Measurements from ENCODE around the gene DERA.

The DERA gene

DNA sequence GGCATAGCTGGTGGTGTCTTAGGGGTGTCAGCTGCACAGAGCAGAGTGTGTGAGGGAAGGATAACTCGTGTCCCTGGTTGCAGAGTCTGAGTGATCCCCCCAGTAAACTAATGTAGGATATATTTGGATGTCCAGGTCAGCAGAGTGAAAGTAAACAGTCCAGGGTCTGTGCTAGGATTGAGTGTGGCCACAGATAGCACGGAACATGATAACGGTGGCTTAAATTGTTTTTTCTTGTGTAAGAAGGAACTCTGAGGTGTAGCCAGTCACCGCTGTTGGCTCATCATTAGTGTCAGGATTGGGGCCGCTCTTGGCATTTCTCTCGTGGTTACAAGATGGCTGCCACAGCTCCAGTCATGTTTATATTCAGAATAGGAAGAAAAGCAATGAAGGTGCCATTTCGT is 97.3 kb downstream of the DERA start:
- TF ChIP-seq, protein P1, sequence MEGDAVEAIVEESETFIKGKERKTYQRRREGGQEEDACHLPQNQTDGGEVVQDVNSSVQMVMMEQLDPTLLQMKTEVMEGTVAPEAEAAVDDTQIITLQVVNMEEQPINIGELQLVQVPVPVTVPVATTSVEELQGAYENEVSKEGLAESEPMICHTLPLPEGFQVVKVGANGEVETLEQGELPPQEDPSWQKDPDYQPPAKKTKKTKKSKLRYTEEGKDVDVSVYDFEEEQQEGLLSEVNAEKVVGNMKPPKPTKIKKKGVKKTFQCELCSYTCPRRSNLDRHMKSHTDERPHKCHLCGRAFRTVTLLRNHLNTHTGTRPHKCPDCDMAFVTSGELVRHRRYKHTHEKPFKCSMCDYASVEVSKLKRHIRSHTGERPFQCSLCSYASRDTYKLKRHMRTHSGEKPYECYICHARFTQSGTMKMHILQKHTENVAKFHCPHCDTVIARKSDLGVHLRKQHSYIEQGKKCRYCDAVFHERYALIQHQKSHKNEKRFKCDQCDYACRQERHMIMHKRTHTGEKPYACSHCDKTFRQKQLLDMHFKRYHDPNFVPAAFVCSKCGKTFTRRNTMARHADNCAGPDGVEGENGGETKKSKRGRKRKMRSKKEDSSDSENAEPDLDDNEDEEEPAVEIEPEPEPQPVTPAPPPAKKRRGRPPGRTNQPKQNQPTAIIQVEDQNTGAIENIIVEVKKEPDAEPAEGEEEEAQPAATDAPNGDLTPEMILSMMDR (IDR thresholded peaks at IDR 0.05) = no peak

GRCh38 chr12:16012117-16012516 is 101.0 kb downstream of the DERA start:
- TF ChIP-seq, protein P1 (IDR thresholded peaks at IDR 0.05) = no peak

DNA sequence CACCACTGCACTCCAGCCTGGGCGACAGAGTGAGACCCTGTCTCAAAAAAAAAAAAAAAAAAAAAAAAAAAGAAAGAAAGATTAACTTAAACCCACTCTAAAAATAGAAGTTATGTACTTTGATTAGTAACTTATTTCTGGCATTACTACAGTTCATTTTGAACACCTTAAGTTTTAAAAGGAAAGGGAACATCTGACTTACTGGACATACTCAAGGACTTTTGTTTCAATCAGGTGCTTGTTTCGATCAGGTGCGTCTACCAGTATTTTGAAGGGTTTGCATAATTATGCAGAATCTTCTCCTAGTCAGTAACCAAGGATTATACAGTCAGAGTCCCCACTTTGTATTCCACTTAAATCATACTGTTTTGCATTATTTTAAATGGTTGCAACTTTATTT is 105.6 kb downstream of the DERA start:
- TF ChIP-seq, protein P1 (IDR thresholded peaks at IDR 0.05) = no peak

GRCh38 chr12:16018306-16018705 is 107.2 kb downstream of the DERA start:
- TF ChIP-seq, protein P1 (IDR thresholded peaks at IDR 0.05) = no peak

DNA sequence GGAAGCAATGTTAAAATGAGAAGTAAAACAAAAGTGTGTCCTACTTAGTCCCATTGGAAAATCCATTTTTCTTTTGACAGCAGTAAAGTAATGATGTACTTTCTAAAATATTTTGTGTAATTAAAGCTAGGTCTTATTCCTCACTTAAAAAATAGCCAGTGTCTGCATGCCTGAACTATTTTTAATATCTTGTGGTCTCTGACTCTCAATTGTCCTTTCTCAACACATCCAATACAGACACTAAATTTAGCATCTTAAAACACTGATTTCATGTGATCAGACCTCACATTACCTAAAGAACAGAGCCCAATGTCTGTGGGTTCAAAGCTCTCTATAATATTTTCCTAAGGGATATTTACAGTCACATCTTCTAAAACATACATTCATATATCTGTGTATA is 108.0 kb downstream of the DERA start:
- TF ChIP-seq, protein P1 (IDR thresholded peaks at IDR 0.05) = no peak

GRCh38 chr12:16020031-16020430 is 108.9 kb downstream of the DERA start:
- TF ChIP-seq, protein P1 (IDR thresholded peaks at IDR 0.05) = no peak

GRCh38 chr12:16021026-16021425 is 109.9 kb downstream of the DERA start:
- TF ChIP-seq, protein P1 (IDR thresholded peaks at IDR 0.05) = no peak

- TF ChIP-seq, protein P1 (IDR thresholded peaks at IDR 0.05) = no peak
These were observed 110.5 kb downstream of the DERA start for GRCh38 chr12:16021676-16022075.
